GM18873 (cell line): ENCODE results near the gene CCNY.

Experiments
- ATAC-seq: cut with Tn5 transposase; IDR thresholded peaks from one replicate; pipeline ENCODE4 v1.9.1; 2021; ENCODE audit warnings: mild to moderate bottlenecking, moderate library complexity, moderate number of reproducible peaks; ENCODE audit not compliant: unreplicated experiment, low FRiP score

CCNY gene

DNA sequence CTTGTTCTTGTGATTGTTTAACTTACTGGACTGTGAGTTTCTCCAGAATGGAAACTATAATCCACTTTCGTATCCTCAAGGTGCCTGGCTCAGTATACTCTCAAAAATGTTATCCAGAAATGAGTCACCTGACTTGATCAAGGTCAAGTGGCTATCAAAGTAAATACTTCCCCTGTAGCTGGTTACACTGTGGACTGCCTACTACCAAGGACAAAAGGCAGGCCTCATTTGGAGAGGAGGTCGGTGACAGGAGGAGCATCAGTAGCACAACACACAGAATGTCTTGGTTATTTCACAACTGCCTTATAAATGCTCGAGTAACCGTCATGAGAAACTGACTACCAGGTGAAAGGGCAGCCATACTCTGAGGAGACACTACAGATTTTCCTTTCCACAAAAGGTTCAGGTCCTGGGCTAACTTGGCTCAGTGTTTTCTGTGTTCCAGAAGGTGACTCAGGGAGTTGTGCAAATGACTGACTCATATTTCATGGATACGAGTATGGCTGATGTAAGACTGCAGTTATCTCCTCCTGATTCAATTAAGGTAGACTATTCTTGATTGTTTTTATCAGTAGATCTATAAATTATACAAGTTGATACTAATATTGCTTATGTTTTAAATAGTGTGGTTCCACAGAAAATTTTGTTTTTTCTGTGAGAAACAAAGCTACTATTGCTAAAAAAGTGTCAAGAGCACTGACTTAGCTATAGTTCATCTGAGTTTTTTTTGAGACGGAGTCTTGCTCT, 4.2 kb upstream of the CCNY start:
- ATAC-seq = no peak

DNA sequence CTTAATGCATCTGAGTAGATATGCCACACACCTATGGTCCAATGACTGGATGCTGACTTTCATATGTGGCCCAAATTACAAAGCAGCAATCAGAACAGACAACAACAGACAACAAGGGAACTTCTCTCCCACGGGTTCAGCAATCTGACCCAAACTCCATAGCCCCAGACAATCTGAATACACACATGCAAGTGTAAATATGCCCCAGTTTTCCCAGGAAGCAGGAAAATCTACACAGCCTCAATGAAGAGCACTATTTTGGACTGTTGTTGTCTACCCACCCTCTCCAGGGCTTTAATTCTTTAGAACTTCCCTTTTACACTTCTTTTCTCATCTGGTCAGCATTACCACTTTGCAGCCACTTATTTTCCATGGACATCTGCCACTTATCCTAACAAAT, 2.0 kb upstream of the CCNY start:
- no peak for ATAC-seq

- ATAC-seq = peak; percentile 1
Measured at GRCh38 chr10:35335133-35336083, 901 bp upstream of the CCNY start.

GRCh38 chr10:35336921-35337823, 863 bp downstream of the CCNY start:
- no peak for ATAC-seq

DNA sequence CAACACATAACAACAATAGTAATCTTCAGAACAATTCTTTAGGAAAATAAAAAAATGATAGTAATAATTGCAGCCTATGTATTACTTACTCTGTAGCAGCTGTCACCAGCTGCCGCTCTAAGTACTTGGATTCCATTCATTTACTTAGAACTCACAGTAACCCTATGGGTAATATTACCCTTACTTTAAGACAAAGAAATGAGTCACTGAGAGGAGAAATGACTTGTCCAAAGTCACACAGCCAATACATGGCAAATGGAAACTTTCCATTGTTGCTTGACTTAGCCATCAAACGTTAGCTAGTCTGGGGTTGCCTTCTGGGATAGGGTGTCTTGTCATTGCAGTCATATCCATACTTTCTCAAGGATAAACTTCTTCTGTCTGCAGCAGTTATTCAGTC, 3.6 kb downstream of the CCNY start:
- ATAC-seq = peak; percentile 71

DNA sequence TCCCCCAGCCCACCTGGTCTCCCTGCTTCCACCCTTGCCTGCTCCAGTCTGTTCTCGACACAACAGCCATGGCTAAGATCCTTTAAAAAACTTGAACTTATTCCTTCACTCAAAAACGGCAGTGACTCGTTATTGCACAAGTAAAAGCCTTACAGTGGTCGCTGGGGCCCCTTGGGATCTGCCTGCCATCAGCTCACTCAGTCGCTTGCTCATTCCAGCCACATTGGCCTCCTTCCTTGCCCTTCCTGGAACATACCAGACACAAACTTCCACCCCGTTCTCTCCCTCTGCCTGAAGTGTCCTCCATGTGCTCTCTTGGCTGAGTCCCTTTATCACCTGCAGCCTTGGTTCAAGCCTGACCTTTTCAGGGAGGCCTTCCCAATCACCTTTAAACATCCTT, 4.7 kb downstream of the CCNY start:
- no peak for ATAC-seq

DNA sequence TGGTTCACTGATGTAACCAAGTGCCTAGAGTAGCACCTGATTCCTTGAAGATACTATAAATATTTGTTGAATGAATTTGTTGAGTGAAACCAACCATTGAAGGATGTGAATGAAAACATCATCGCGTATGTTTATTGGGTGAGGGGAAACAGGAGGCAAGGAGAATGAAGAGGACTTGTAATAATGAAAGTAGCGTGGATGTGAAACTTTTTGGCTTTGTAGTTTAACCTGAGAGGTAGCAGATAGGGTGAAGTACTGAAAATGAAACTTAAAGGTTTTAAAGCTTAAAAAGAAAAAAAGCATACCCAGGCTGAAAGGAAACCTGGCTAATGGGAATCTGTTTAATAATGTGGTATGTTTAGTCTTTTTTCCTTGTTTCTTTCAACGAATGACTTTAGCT, 5.2 kb downstream of the CCNY start:
- ATAC-seq = peak; percentile 78

GRCh38 chr10:35342183-35342753, 6.0 kb downstream of the CCNY start:
- no peak for ATAC-seq

DNA sequence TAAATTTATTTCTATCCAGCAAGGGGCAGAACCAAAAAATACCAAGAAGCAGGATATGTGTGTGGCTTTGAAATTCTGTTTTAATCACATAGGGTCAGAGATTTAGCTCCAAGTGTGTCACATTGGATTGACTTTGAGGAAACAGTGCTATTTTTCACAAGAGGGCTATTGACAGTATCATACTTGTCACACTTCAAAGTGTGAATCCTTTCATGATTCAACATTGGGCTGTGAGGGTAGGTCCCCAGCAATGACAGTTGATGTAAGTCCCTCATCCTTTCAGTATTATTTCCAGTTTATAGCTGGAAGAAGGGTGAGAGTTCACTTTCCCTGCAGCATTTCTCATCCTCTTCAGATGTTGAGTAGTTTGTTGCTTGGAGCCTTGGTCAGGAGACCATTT, 7.4 kb downstream of the CCNY start:
- no peak for ATAC-seq

GRCh38 chr10:35345383-35345742, 9.1 kb downstream of the CCNY start:
- no peak for ATAC-seq

DNA sequence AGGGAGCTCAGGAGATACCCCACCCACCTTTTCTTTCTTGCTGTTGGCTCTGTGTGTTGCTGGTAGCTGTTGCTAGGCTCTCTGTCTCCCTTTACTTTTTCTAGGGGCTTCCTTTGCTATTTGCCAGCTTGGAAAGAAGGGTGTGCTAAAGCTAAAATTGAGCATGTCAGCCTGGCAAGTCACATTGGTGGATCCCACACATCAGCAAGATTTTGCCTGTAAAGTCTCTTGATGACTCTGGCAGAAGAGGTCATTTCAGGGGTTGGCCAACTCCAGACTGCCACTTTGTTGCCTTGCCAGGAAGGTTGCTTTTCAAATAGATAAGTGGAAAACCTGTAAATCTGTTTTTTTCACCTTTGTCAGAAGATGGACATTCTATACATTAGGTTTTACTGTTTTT, 9.9 kb downstream of the CCNY start:
- no peak for ATAC-seq

- ATAC-seq = no peak
Measured at GRCh38 chr10:35347121-35347562, 10.8 kb downstream of the CCNY start.

DNA sequence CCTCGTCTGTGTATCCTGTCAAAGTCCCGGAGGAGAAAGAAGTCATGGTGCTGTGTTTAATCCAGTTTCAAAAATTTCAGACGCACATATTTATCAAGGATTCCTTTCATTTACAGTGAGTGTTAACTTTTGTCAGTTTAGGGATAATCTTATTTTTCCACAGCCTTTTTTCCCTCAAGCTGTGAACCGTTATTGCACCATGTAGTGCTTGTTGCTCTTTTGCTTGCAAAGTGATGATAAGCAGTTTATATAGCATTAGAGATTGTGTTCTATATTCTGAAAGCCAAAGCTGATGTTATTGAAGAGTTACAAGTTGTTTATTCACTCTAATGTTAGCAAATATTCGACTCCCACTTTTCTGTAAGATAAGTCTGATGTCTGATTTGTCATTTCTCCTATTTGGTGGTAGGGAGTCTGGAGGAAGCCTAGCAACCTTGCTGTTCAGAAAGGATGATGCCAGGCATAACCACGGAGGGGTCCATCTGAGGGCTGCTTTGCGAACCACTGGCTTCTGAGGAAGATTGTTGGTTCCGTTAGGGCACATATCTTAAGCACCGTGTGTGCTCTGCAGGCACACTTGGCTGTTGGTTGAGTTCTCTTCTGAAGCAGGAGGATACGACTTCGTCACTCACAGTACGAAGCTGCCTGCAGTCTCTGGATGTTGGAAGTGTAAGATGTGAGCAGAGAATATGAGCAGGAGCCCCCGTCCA, 11.7 kb downstream of the CCNY start:
- ATAC-seq = no peak

DNA sequence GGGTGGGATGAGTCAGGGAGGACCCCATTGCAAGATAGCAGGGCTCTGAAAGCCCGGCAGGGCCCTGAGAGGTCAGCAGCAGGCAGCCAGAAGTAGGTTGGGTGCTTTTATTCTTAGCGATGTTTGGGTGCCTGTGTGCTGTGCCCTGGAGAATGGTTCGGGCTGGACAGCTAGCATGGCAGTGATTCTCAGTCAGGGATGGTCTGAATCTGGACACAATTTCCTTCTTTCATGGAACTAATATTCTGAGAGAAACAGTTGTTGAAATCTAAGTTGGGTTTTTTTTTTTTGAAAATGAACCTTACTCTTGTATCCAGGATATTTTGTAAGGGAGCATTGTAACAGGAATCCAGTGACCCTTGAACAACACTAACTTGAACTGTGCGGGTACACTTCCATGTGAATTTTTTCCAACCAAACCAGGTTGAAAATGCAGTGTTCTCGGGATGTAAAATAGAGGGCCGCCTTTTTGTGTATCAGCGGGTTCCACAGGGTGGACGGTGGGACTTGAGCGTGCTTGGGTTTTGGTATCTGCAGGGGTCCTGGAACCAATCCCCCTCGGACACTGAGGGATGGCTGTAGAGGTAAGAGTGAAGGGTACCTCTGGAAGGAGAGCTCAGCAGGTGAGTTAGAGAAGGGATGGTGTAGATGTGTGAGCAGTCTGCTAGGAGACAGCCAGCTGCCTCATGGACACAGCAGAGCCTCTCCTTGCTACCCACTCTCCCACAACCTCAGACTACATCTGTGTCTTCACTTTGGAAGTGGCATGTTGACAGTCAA, 12.5 kb downstream of the CCNY start:
- ATAC-seq = no peak

- ATAC-seq = no peak
Measured at GRCh38 chr10:35349389-35349915, 13.1 kb downstream of the CCNY start.

DNA sequence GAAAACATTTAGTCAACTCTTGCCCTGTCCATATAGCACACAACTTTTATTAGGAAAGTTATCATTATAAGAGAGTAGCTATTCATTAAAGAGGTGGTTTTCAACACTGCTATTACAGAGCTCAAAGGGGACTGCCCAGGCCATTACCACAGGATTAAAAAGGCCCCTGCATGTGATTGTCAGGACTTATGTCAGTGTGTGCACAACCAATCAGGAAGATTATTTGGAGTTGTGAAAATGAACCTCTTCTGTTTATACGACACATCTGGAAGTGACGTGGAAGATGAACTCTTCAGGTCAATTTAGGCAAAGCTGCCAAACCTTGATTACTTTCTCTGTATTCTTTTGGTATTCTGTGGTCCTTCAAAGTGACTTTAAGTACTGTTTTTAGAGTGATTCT, 14.7 kb downstream of the CCNY start:
- no peak for ATAC-seq

DNA sequence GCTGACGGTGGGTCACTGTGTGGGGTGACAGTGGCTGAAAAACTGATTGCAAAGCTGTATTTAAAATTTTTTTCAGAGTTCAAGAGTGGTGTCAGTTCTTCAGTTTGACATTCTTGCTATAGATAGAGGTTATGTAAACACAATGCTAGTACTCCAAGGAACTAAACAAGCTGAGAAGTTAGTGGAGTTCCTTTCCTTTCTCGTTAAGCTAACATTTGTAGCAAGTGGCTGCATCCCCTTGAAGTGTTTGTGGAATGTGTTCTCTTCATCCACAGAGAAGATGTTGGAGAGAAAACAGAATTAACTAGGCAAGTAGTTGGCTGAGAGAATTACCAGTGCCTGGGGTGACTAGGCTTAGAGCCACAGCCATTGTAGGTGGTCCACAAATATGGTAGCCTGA, 15.8 kb downstream of the CCNY start:
- no peak for ATAC-seq

GRCh38 chr10:35352512-35352911, 16.2 kb downstream of the CCNY start:
- no peak for ATAC-seq

DNA sequence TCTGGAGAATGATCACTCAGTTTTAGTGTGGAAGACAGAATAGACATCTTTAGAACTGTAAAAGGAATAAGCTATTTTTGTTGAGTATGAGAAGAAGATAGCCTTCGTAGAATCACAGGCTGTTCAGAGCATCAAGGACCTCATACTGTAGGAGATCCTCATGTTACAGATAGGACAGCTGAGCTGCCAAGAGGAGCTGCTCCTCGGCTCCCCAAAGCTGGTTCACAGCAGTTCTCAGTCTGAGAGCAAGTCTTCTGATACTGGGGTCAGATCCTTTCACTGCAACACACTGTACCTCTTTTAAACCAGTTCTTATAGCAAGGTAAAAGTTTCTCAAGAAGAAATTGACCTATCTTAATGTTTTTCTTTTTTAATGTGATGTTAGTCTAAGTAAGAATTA, 17.1 kb downstream of the CCNY start:
- no peak for ATAC-seq
